Measurements from ENCODE around the gene SLC7A8.
"Not testable (repeated sequence)": the region's sequence is repeated elsewhere in the genome, so short reads cannot be mapped to it uniquely, and the experiment has no call there.

The SLC7A8 gene

GRCh38 chr14:23183479-23183878, at the start of gene SLC7A8:
TSS of gene SLC7A8 (minus strand) at chr14:23183660. CDS start at chr14:23182914, 746 bp downstream.
- peak; percentile 66 for DNase-seq

- not testable (repeated sequence) for DNase-seq
These were observed 48.9 kb upstream of the SLC7A8 start for GRCh38 chr14:23232241-23232808.

- DNase-seq, result no peak
These were observed 45.4 kb upstream of the SLC7A8 start for GRCh38 chr14:23228812-23229211.

GRCh38 chr14:23227566-23227965, 44.1 kb upstream of the SLC7A8 start:
- no peak for DNase-seq

GRCh38 chr14:23224958-23225357, 41.5 kb upstream of the SLC7A8 start:
- not testable (repeated sequence) for DNase-seq

- DNase-seq, result no peak
These were observed 35.6 kb upstream of the SLC7A8 start for GRCh38 chr14:23219075-23219474.

GRCh38 chr14:23217032-23218020, 33.9 kb upstream of the SLC7A8 start:
- DNase-seq, result no peak

- no peak for DNase-seq
These were observed 32.0 kb upstream of the SLC7A8 start for GRCh38 chr14:23215421-23215820.

GRCh38 chr14:23209651-23210423, 26.4 kb upstream of the SLC7A8 start:
- no peak for DNase-seq

GRCh38 chr14:23208324-23208723, 24.9 kb upstream of the SLC7A8 start:
- DNase-seq, result no peak

- no peak for DNase-seq
These were observed 23.7 kb upstream of the SLC7A8 start for GRCh38 chr14:23207146-23207540.

- no peak for DNase-seq
These were observed 23.1 kb upstream of the SLC7A8 start for GRCh38 chr14:23206422-23207145.

GRCh38 chr14:23202001-23202400, 18.5 kb upstream of the SLC7A8 start:
- DNase-seq, result no peak

- not testable (repeated sequence) for DNase-seq
These were observed 15.7 kb upstream of the SLC7A8 start for GRCh38 chr14:23199141-23199540.

- DNase-seq, result not testable (repeated sequence)
These were observed 13.0 kb upstream of the SLC7A8 start for GRCh38 chr14:23196487-23196886.

- DNase-seq, result no peak
These were observed 12.2 kb upstream of the SLC7A8 start for GRCh38 chr14:23195552-23196101.

- DNase-seq, result no peak
These were observed 10.0 kb upstream of the SLC7A8 start for GRCh38 chr14:23193432-23193831.

- no peak for DNase-seq
These were observed 4.5 kb upstream of the SLC7A8 start for GRCh38 chr14:23187925-23188324.

- peak; percentile 57 for DNase-seq
These were observed 3.6 kb upstream of the SLC7A8 start for GRCh38 chr14:23186913-23187654.

GRCh38 chr14:23185063-23185462, 1.6 kb upstream of the SLC7A8 start:
- DNase-seq, result no peak

GRCh38 chr14:23183158-23183470, 346 bp downstream of the SLC7A8 start:
- DNase-seq, result peak; percentile 12
